Astrocyte (in vitro differentiated cells and primary cell): ENCODE results near the gene SLC15A5. TPM values are rescaled to one million over a fixed set of nuclear protein-coding genes. Genes with fewer than 3 reads are reported as not detected.

Experiments
- DNase-seq: peaks from one replicate; pipeline ENCODE4 v3.0.0-alpha.2; 2010; ENCODE audit warnings: low read depth
- FAIRE-seq: peaks from 2 replicates; lab custom pipeline; 2011; peaks lifted over from hg19 to GRCh38; lab: Jason Lieb, UNC
- H2AFZ ChIP-seq: 2 replicates; pipeline ENCODE4 v1.6.0; 2012; ENCODE audit warnings: low read depth, low read length, inconsistent platforms
- H3K27ac ChIP-seq: 2 replicates; pipeline ENCODE4 v1.5.1; 2011; ENCODE audit warnings: low read depth, low read length, inconsistent platforms
- H3K27me3 ChIP-seq: 2 replicates; pipeline ENCODE4 v1.6.0; 2011; ENCODE audit warnings: low read length, inconsistent platforms; ENCODE audit not compliant: insufficient read depth
- H3K36me3 ChIP-seq: 2 replicates; pipeline ENCODE4 v1.5.1; 2011; ENCODE audit warnings: low read length, inconsistent platforms; ENCODE audit not compliant: insufficient read depth
- H3K4me1 ChIP-seq: 2 replicates; pipeline ENCODE4 v1.5.1; 2011; ENCODE audit warnings: low read length, inconsistent platforms; ENCODE audit not compliant: insufficient read depth
- H3K4me2 ChIP-seq: 2 replicates; pipeline ENCODE4 v1.6.0; 2012; ENCODE audit warnings: low read length, inconsistent platforms
- H3K4me3 ChIP-seq: 2 replicates; pipeline ENCODE4 v1.5.1; 2011; ENCODE audit warnings: low read depth, mild to moderate bottlenecking, low read length, inconsistent platforms; ENCODE audit not compliant: insufficient read depth
- H3K79me2 ChIP-seq: 2 replicates; pipeline ENCODE4 v1.6.0; 2012; ENCODE audit warnings: mild to moderate bottlenecking, low read length, inconsistent platforms; ENCODE audit not compliant: insufficient read depth
- H3K9ac ChIP-seq: 2 replicates; pipeline ENCODE4 v1.6.0; 2012; ENCODE audit warnings: mild to moderate bottlenecking, low read length, inconsistent platforms
- H3K9me3 ChIP-seq: 2 replicates; pipeline ENCODE4 v1.5.1; 2012; ENCODE audit warnings: low read depth, mild to moderate bottlenecking, low read length, inconsistent platforms; ENCODE audit not compliant: insufficient read depth
- H4K20me1 ChIP-seq: 2 replicates; pipeline ENCODE4 v1.6.0; 2012; ENCODE audit warnings: low read length, inconsistent platforms; ENCODE audit not compliant: insufficient read depth
- H3K27ac Mint-ChIP-seq: one replicate; pipeline ENCODE4 v1.8.0; 2021; ENCODE audit warnings: mild to moderate bottlenecking, mixed read lengths; ENCODE audit not compliant: unreplicated experiment
- H3K27me3 Mint-ChIP-seq: one replicate; pipeline ENCODE4 v1.8.0; 2021; ENCODE audit warnings: low read depth, mixed read lengths; ENCODE audit not compliant: unreplicated experiment
- H3K36me3 Mint-ChIP-seq: one replicate; pipeline ENCODE4 v1.8.0; 2021; ENCODE audit warnings: low read depth, mixed read lengths; ENCODE audit not compliant: unreplicated experiment
- H3K4me1 Mint-ChIP-seq: one replicate; pipeline ENCODE4 v1.8.0; 2021; ENCODE audit warnings: low read depth, mixed read lengths; ENCODE audit not compliant: unreplicated experiment
- H3K4me3 Mint-ChIP-seq: one replicate; pipeline ENCODE4 v1.8.0; 2021; ENCODE audit warnings: mild to moderate bottlenecking, moderate library complexity, mixed read lengths; ENCODE audit not compliant: unreplicated experiment
- H3K9me3 Mint-ChIP-seq: one replicate; pipeline ENCODE4 v1.8.0; 2021; ENCODE audit warnings: mild to moderate bottlenecking, mixed read lengths; ENCODE audit not compliant: unreplicated experiment
- CTCF ChIP-seq: IDR thresholded peaks from 2 replicates; pipeline ENCODE4 v1.5.1; 2011; ENCODE audit warnings: low read depth, mild to moderate bottlenecking, inconsistent platforms, low read length, moderate library complexity; ENCODE audit not compliant: insufficient read depth
- EZH2 ChIP-seq: IDR thresholded peaks from 2 replicates; pipeline ENCODE4 v1.6.1; 2012; ENCODE audit warnings: mild to moderate bottlenecking, low read length, inconsistent platforms; ENCODE audit not compliant: insufficient read depth
- total RNA-seq: library from RNA; stranded (reverse); gene quantifications from 2 replicates; pipeline ENCODE4 v1.2.1, GENCODE V29; 2021

The SLC15A5 gene
- total RNA-seq, 1 donor from 2014 or later, result not detected

- Mint-ChIP-seq H3K36me3 (no peaks in the 10 kb centered on the region), H3K27ac (no peak overlapping the region), H3K4me1 (no peaks in the 10 kb centered on the region), H3K9me3 (no peaks in the 10 kb centered on the region), H3K4me3 (no peak overlapping the region), H3K27me3 (no peaks in the 10 kb centered on the region)
- no peaks in the 10 kb centered on the region for H3K27me3 ChIP-seq
- FAIRE-seq (no peak), DNase-seq (no peak)
- H3K9me3 ChIP-seq, result no peaks in the 10 kb centered on the region
- no peak overlapping the region for H3K4me2 ChIP-seq
- no peak overlapping the region for H2AFZ ChIP-seq
- no peak for TF ChIP-seq EZH2
- no peak for TF ChIP-seq CTCF
- no peak overlapping the region for H3K4me3 ChIP-seq
- no peaks in the 10 kb centered on the region for H3K79me2 ChIP-seq
- no peaks in the 10 kb centered on the region for H3K4me1 ChIP-seq
- H4K20me1 ChIP-seq, result no peaks in the 10 kb centered on the region
- no peak overlapping the region for H3K9ac ChIP-seq
- H3K27ac ChIP-seq, result no peak overlapping the region
- H3K36me3 ChIP-seq, result no peaks in the 10 kb centered on the region
Observed at GRCh38 chr12:16148938-16149337, 128.5 kb downstream of the SLC15A5 start.

Other genes starting within 250 kb of the SLC15A5 start
- 73.5 and 104 TPM in 2 replicates for gene MGST1, start 70.0 kb upstream of the SLC15A5 start, total RNA-seq